Spleen (tissue), 11 donors: Measurements from ENCODE around the gene PRKRIP1. TPM values are rescaled to one million over a fixed set of nuclear protein-coding genes. Genes with fewer than 3 reads are reported as not detected.

Experiments
- DNase-seq: peaks from one replicate; pipeline ENCODE4 v3.0.0-alpha.2; 2020
- H3K27ac ChIP-seq, 8 donors: fragments of 200-600 bp; sonication (generic) in 7 of 8; 1 replicate in 4 of 8; 2 replicates in 4 of 8; pipeline versions ENCODE4 v1.5.0 to v1.8.0; 2016 to 2021; ENCODE audit warnings: inconsistent platforms in 4 of 8, mild to moderate bottlenecking in 4 of 8, moderate library complexity in 1 of 8
- H3K27me3 ChIP-seq, 7 donors: fragments of 200-600 bp; sonication (generic) in 6 of 7; replicated peaks in 1 of 7; 1 replicate in 4 of 7; 2 replicates in 3 of 7; pipeline versions ENCODE4 v1.5.0 to v1.8.0; 2016 to 2021; ENCODE audit warnings: inconsistent platforms in 3 of 7, mild to moderate bottlenecking in 1 of 7
- H3K36me3 ChIP-seq, 6 donors: fragments of 200-600 bp; sonication (generic) in 5 of 6; 1 replicate in 4 of 6; 2 replicates in 2 of 6; pipeline versions ENCODE4 v1.5.0 to v1.8.0; 2016 to 2021; ENCODE audit warnings: inconsistent platforms in 2 of 6
- H3K4me1 ChIP-seq, 6 donors: fragments of 200-600 bp; sonication (generic) in 5 of 6; 1 replicate in 3 of 6; 2 replicates in 3 of 6; pipeline versions ENCODE4 v1.5.0 to v1.8.0; 2016 to 2021; ENCODE audit warnings: inconsistent platforms in 3 of 6
- H3K4me3 ChIP-seq, 8 donors: fragments of 200-600 bp; sonication (generic) in 7 of 8; 1 replicate in 4 of 8; 2 replicates in 4 of 8; pipeline versions ENCODE4 v1.5.0 to v1.8.0; 2016 to 2021; ENCODE audit warnings: inconsistent platforms in 4 of 8, mild to moderate bottlenecking in 4 of 8, moderate library complexity in 2 of 8
- H3K9me3 ChIP-seq, 8 donors: fragments of 200-600 bp; sonication (generic) in 7 of 8; 1 replicate in 4 of 8; 2 replicates in 4 of 8; pipeline versions ENCODE4 v1.5.0 to v1.8.0; 2016 to 2021; ENCODE audit warnings: inconsistent platforms in 4 of 8
- POLR2A ChIP-seq, 3 donors: fragments of 450-650 bp; IDR thresholded peaks; one replicate each; pipeline ENCODE4 v1.5.1; 2017; ENCODE audit warnings: antibody characterized with exemption in 3 of 3, mild to moderate bottlenecking in 1 of 3
- POLR2AphosphoS5 ChIP-seq, 3 donors: sonication (generic); formaldehyde crosslinking; IDR thresholded peaks; one replicate each; pipeline ENCODE4 v1.5.1; 2017; ENCODE audit warnings: antibody characterized with exemption in 3 of 3
- WGBS, 5 donors: extraction: QIAGEN DNeasy Blood & Tissue Kit in 3 of 5; methylation state at CpG; one replicate each; pipeline versions ENCODE4 v1.1.5 to v1.1.7; 2013 to 2018; 5-methylcytosine and 5-hydroxymethylcytosine counted together
- intact Hi-C: fragments of 100-400 bp; cut with DNase I; formaldehyde crosslinking; loops from one replicate; pipeline ENCODE4 v1.15.0; 2023; ENCODE audit warnings: low total_unique reads
- polyA plus RNA-seq, 3 donors: library from polyadenylated mRNA; stranded (reverse); fragments of 200-250 nt; gene quantifications; one replicate each; pipeline ENCODE4 v1.2.1, GENCODE V29; 2013
- total RNA-seq, 7 donors: library from RNA; depleted of rRNA in 3 of 7; stranded (reverse); fragments of >200 nt in 3 of 7; fragmentation: NEBNext Ultra II Directional in 4 of 7; extraction: Animal tissue kit (Norgen Biotek cat#: 25700) in 4 of 7; gene quantifications; one replicate each; pipeline versions ENCODE4 v1.1.0 to v1.2.1, GENCODE V29; 2016 to 2021
- TF ChIP-seq, protein P1 (sequence below), 11 experiments: fragments of 200-600 bp in 7 of 11; fragments of 450-650 bp in 4 of 11; sonication (generic) in 4 of 11; IDR thresholded peaks in 8 of 11; conservative IDR thresholded peaks in 3 of 11; 1 replicate in 7 of 11; 2 replicates in 4 of 11; pipeline versions ENCODE4 v1.4.0 to v1.8.0; 2016 to 2021; ENCODE audit warnings: antibody characterized with exemption in 11 of 11, inconsistent platforms in 4 of 11, mild to moderate bottlenecking in 1 of 11
- donor health status: healthy with polysubstance abuse.
- donor health status: DM: no; HTN: no; CAD: no; lungs with moderate emphysema.
- donor health status: DM: no; HTN: no; CAD: no.
- donor health status: Bipolar disorder and iron deficiency.
- donor health status: healthy.
- donor health status: DM: no; HTN: no; CAD: no.
- donor health status: DM: yes; HTN: yes; CAD: no.

PRKRIP1 gene
- total and polyA plus RNA-seq, 10 donors: 25.0 to 45.7 (median 30.4) TPM

- intact Hi-C loops: no loop called here
- Histone ChIP-seq H3K9me3 (no peaks in the 10 kb centered on the region), H3K36me3 (peaks cover 5 to 53% (median 40%) of the 10 kb centered on the region in 6 donors), H3K27ac (peak overlapping the region in 1 of 8 donors; percentile 5), H3K4me1 (peaks cover 0 to 31% (median 5%) of the 10 kb centered on the region in 6 donors), H3K4me3 (no peak overlapping the region), H3K27me3 (no peaks in the 10 kb centered on the region)
- DNase-seq: no peak
- TF ChIP-seq, protein P1, sequence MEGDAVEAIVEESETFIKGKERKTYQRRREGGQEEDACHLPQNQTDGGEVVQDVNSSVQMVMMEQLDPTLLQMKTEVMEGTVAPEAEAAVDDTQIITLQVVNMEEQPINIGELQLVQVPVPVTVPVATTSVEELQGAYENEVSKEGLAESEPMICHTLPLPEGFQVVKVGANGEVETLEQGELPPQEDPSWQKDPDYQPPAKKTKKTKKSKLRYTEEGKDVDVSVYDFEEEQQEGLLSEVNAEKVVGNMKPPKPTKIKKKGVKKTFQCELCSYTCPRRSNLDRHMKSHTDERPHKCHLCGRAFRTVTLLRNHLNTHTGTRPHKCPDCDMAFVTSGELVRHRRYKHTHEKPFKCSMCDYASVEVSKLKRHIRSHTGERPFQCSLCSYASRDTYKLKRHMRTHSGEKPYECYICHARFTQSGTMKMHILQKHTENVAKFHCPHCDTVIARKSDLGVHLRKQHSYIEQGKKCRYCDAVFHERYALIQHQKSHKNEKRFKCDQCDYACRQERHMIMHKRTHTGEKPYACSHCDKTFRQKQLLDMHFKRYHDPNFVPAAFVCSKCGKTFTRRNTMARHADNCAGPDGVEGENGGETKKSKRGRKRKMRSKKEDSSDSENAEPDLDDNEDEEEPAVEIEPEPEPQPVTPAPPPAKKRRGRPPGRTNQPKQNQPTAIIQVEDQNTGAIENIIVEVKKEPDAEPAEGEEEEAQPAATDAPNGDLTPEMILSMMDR (IDR thresholded peaks at IDR 0.05 in 8 of 11, conservative IDR thresholded peaks at IDR 0.05 in 3 of 11): no peak
- peak in 1 of 3 donors; percentile 61 for TF ChIP-seq POLR2AphosphoS5 (IDR thresholded peaks at IDR 0.05)
- 70 to 78% (median 74%) methylated on average over 15 to 23 of the region's 23 CpGs for WGBS, 5 donors
Measured at GRCh38 chr7:102451371-102452054, 55.4 kb downstream of the PRKRIP1 start.

DNA sequence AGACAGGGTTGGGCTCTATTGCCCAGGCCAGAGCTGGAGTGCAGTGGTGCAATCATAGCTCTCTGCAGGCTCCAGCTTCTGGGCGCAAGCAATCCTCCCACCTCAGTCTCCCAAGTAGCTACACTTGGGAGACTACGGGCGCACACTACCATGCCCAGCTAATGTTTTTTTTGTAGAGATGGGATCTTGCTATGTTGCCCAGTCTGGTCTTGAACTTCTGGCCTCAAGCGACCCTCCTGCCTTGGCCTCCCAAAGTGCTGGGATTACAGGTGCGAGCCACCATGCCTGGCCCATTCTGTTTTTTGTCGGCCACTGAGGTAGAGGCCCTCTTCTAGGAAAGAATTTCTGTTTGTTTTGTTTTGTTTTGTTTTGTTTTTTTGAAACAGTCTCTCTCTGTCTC, 56.3 kb downstream of the PRKRIP1 start:
- Histone ChIP-seq H3K36me3 (peaks cover 0 to 53% (median 40%) of the 10 kb centered on the region in 6 donors), H3K27ac (no peak overlapping the region), H3K4me3 (no peak overlapping the region), H3K4me1 (peaks cover 0 to 26% (median 3%) of the 10 kb centered on the region in 6 donors), H3K27me3 (no peaks in the 10 kb centered on the region), H3K9me3 (no peaks in the 10 kb centered on the region)
- WGBS, 5 donors: 85 to 98% (median 89%) methylated on average over 6 of the region's 6 CpGs
- intact Hi-C loops: no loop called here
- no peak for TF ChIP-seq POLR2AphosphoS5 (IDR thresholded peaks at IDR 0.05)
- TF ChIP-seq POLR2A (IDR thresholded peaks at IDR 0.05): no peak
- TF ChIP-seq, protein P1 (IDR thresholded peaks at IDR 0.05 in 8 of 11, conservative IDR thresholded peaks at IDR 0.05 in 3 of 11): no peak
- DNase-seq: no peak

GRCh38 chr7:102453319-102453718, 57.2 kb downstream of the PRKRIP1 start:
- WGBS, 5 donors: 74 to 88% (median 85%) methylated on average over 3 to 7 of the region's 7 CpGs
- intact Hi-C loops: no loop called here
- DNase-seq: no peak

DNA sequence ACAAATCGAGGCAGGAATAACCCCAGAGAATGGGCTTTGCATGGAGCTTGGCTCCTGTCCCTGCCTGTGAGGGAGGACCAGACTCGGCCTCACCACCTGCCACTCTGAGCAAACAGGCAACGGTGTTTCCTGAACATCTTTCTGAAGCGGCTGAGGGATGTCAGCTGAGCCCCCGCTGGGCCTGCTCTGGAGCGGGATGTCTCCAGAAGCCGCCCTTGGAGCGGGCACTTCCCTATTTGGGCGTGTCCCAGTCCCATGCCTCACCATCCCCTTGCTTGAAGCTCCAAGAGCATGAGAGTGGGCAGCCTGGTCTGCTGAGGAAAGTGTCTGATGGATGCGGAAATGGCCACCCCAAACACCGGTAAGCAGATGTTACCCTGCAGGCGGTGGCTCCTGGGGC, 58.3 kb downstream of the PRKRIP1 start:
- H3K27me3 ChIP-seq: no peaks in the 10 kb centered on the region
- H3K36me3 ChIP-seq: peaks cover 0 to 53% (median 41%) of the 10 kb centered on the region in 6 donors
- H3K9me3 ChIP-seq: no peaks in the 10 kb centered on the region
- intact Hi-C loops: no loop called here
- 66 to 76% (median 75%) methylated on average over 9 to 12 of the region's 12 CpGs for WGBS, 5 donors
- TF ChIP-seq POLR2A (IDR thresholded peaks at IDR 0.05) (no peak), POLR2AphosphoS5 (IDR thresholded peaks at IDR 0.05) (peak in 1 of 3 donors; percentile 11)
- peaks cover 0 to 11% (median 3%) of the 10 kb centered on the region in 6 donors for H3K4me1 ChIP-seq
- H3K4me3 ChIP-seq: no peak overlapping the region
- no peak overlapping the region for H3K27ac ChIP-seq
- DNase-seq: no peak

More at GRCh38 chr7:102453319-102453718, 57.2 kb downstream of the PRKRIP1 start:
- TF ChIP-seq, protein P1 (IDR thresholded peaks at IDR 0.05 in 8 of 11, conservative IDR thresholded peaks at IDR 0.05 in 3 of 11): no peak
- peak in 2 of 3 donors; percentile 13 to 43 for TF ChIP-seq POLR2AphosphoS5 (IDR thresholded peaks at IDR 0.05)
- Histone ChIP-seq H3K27ac (no peak overlapping the region), H3K36me3 (peaks cover 0 to 53% (median 39%) of the 10 kb centered on the region in 6 donors), H3K4me1 (peaks cover 0 to 18% (median 3%) of the 10 kb centered on the region in 6 donors), H3K27me3 (no peaks in the 10 kb centered on the region), H3K4me3 (no peak overlapping the region), H3K9me3 (no peaks in the 10 kb centered on the region)
